Caco-2 (cell line): ENCODE results near the gene MTNR1B. TPM values are rescaled to one million over a fixed set of nuclear protein-coding genes. Genes with fewer than 3 reads are reported as not detected.

Experiments used
- BruUV-seq: library from RNA; stranded (reverse); fragments of 400-500 nt; replicated peaks from 2 replicates; lab custom pipeline; 2021; lab: Mats Ljungman, UMichigan
- CTCF ChIA-PET: fragments of 300-600 bp; sonication (Branson Sonifier 250); formaldehyde crosslinking; loops from one replicate; lab custom pipeline; 2022; ENCODE audit warnings: antibody characterized with exemption; lab: Charles Lee
- POLR2A ChIA-PET: fragments of 300-600 bp; sonication (Branson Sonifier 250); formaldehyde crosslinking; loops from one replicate; lab custom pipeline; 2022; ENCODE audit warnings: antibody characterized with exemption; lab: Charles Lee
- DNase-seq, 2 experiments: peaks; one replicate each; pipeline versions ENCODE4 v3.0.0 to v3.0.0-alpha.2; 2020 to 2022
- H3K27me3 ChIP-seq: replicated peaks from 2 replicates; pipeline ENCODE4 v1.6.0; 2011; ENCODE audit warnings: low read length; ENCODE audit not compliant: control insufficient read depth, insufficient read depth
- H3K36me3 ChIP-seq: 2 replicates; pipeline ENCODE4 v1.5.1; 2011; ENCODE audit warnings: low read length; ENCODE audit not compliant: control insufficient read depth, insufficient read depth
- H3K4me1 ChIP-seq: fragments of 250-450 bp; sonication (Bioruptor Pico); 2 replicates; pipeline ENCODE4 v1.5.1; 2020; ENCODE audit warnings: mild to moderate bottlenecking
- H3K4me3 ChIP-seq: 2 replicates; pipeline ENCODE4 v1.5.1; 2011; ENCODE audit warnings: low read depth, mild to moderate bottlenecking, control low read depth, low read length
- H3K9me3 ChIP-seq: fragments of 250-450 bp; sonication (Bioruptor Pico); 2 replicates; pipeline ENCODE4 v1.5.1; 2020; ENCODE audit warnings: mild to moderate bottlenecking, moderate library complexity
- H3K27ac Mint-ChIP-seq: one replicate; pipeline ENCODE4 v1.8.0; 2022; ENCODE audit warnings: mixed read lengths; ENCODE audit not compliant: unreplicated experiment
- H3K27me3 Mint-ChIP-seq: one replicate; pipeline ENCODE4 v1.8.0; 2022; ENCODE audit warnings: mixed read lengths; ENCODE audit not compliant: insufficient read depth, unreplicated experiment
- H3K36me3 Mint-ChIP-seq: one replicate; pipeline ENCODE4 v1.8.0; 2022; ENCODE audit warnings: mild to moderate bottlenecking, mixed read lengths; ENCODE audit not compliant: insufficient read depth, unreplicated experiment
- H3K4me1 Mint-ChIP-seq: one replicate; pipeline ENCODE4 v1.8.0; 2022; ENCODE audit warnings: low read depth, mixed read lengths; ENCODE audit not compliant: unreplicated experiment
- H3K4me3 Mint-ChIP-seq: one replicate; pipeline ENCODE4 v1.8.0; 2022; ENCODE audit warnings: mild to moderate bottlenecking, moderate library complexity, mixed read lengths; ENCODE audit not compliant: unreplicated experiment
- H3K9me3 Mint-ChIP-seq: one replicate; pipeline ENCODE4 v1.8.0; 2022; ENCODE audit warnings: mixed read lengths; ENCODE audit not compliant: unreplicated experiment
- CTCF ChIP-seq, 2 experiments: fragments of 200-600 bp in 1 of 2; IDR thresholded peaks; 1 replicate in 1 of 2; 2 replicates in 1 of 2; pipeline versions ENCODE4 v1.5.1 to v1.8.0; 2011 to 2022; ENCODE audit warnings: antibody characterized with exemption in 1 of 2, control low read depth in 1 of 2, inconsistent platforms in 1 of 2, low read depth in 1 of 2, low read length in 1 of 2, mild to moderate bottlenecking in 1 of 2, moderate library complexity in 1 of 2; ENCODE audit not compliant: insufficient read depth in 1 of 2, severe bottlenecking in 1 of 2, unreplicated experiment in 1 of 2
- intact Hi-C: fragments of 100-400 bp; cut with micrococcal nuclease; formaldehyde crosslinking; loops from one replicate; pipeline ENCODE4 v1.10.0; 2022; ENCODE audit not compliant: unreplicated experiment
- total RNA-seq: library from RNA; stranded (reverse); gene quantifications from 2 replicates; pipeline ENCODE4 v1.2.3, GENCODE V29; 2022

MTNR1B gene
- total RNA-seq, 1 experiment from 2014 or later = not detected

DNA sequence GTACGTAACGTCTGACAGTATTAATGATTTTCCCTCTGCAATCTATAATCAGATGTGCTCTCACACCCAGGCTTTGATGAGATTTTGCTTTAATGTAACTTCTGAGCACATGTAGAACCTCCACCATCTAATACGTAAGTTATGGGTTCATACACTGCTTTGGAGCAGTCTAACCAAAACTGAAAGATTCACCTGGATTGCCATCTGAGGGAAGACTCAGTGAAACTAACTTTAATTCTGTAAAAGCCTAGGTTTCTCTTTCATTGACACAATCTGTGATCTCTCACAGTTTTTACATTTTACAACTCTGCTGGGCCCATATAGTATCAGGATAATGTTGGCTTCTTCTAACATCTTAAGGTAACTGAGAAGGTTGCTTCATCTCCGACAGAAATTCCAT lies 30.1 kb upstream of the MTNR1B start:
- CTCF ChIA-PET = no interaction called here
- no peaks in the 10 kb centered on the region for H3K4me1 Mint-ChIP-seq
- BruUV-seq = no TSS peak

DNA sequence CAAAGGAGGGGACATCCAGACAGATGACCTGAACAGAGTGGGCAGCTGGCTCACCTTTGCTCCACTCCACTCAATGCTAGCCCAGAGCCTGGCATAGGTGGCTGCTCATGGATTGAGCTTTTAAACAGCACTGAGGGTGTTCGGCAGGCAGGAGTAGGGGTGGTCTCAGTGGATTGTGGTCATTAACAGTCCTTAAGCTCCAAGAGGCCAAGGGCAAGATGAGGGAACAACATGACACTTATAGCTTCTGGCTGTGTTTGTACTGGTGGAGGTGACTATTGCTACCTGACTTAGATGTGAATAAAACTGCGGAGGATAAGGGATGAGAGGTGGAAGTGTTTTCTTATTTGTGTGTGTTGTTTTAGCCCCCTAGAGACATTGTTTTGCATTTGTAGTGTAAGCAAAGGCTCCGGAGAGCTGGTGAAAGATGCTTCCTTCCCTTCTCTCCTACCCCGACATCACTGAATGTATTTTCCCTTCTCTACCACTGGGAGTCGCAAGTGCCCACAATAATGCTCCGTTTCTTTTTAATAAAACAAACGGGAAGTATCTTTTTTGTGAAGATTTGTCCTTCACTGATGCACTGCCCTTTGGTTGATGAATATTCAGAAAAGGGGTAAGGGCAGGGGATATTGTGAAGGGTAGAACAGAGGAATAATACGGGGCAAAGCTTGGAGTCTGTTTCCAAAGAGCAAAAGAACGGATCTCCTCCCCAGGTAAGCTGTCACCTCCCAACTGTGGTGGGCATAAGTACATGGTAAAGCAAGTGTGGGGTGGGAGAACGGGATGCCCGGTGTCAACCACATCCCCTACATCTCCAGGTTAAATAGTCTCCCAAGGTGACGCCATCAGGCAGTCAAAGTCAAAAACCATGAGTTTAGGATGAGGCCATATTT lies 27.5 kb upstream of the MTNR1B start:
- POLR2A ChIA-PET = no interaction called here
- peaks cover 45% of the 10 kb centered on the region for H3K9me3 Mint-ChIP-seq
- CTCF ChIA-PET = interaction anchor here (0.7 to 1.3 kb wide), 5 partner anchors 42 to 295 kb away, joined by 3 read pairs; no protein-coding TSS in a partner anchor
- intact Hi-C loops = loop anchor here (1.0 to 5.0 kb wide), 3 partner anchors 123 to 285 kb away; no protein-coding TSS in a partner anchor
- peak; percentile 44 to 72 for TF ChIP-seq CTCF (IDR thresholded peaks at IDR 0.05; ENCODE audit: insufficient read depth in 1 of 2, low read depth in 1 of 2, low read length in 1 of 2, severe bottlenecking in 1 of 2, unreplicated experiment in 1 of 2)
- no peaks in the 10 kb centered on the region for H3K36me3 Mint-ChIP-seq
- Histone ChIP-seq H3K4me1 (no peaks in the 10 kb centered on the region), H3K4me3 (no peak overlapping the region), H3K27me3 (no peaks in the 10 kb centered on the region), H3K36me3 (no peaks in the 10 kb centered on the region), H3K9me3 (peaks cover 6% of the 10 kb centered on the region)
- BruUV-seq = no TSS peak
- H3K4me1 Mint-ChIP-seq = no peaks in the 10 kb centered on the region
- H3K27ac Mint-ChIP-seq = no peak overlapping the region
- no peaks in the 10 kb centered on the region for H3K27me3 Mint-ChIP-seq
- DNase-seq = no peak
- H3K4me3 Mint-ChIP-seq = no peak overlapping the region

More for the DNA sequence above, 30.1 kb upstream of the MTNR1B start:
- H3K36me3 ChIP-seq = no peaks in the 10 kb centered on the region
- H3K4me3 Mint-ChIP-seq = no peak overlapping the region
- H3K4me3 ChIP-seq = no peak overlapping the region
- intact Hi-C loops = no loop called here
- DNase-seq = no peak
- no peak overlapping the region for H3K27ac Mint-ChIP-seq
- H3K9me3 ChIP-seq = no peaks in the 10 kb centered on the region; the same call in none of the 2 replicates
- H3K27me3 ChIP-seq = no peaks in the 10 kb centered on the region
- no peaks in the 10 kb centered on the region for H3K4me1 ChIP-seq
- TF ChIP-seq CTCF (IDR thresholded peaks at IDR 0.05; ENCODE audit: insufficient read depth in 1 of 2, low read depth in 1 of 2, low read length in 1 of 2, severe bottlenecking in 1 of 2, unreplicated experiment in 1 of 2) = no peak
- POLR2A ChIA-PET = no interaction called here
- peaks cover 22% of the 10 kb centered on the region for H3K9me3 Mint-ChIP-seq
- no peaks in the 10 kb centered on the region for H3K36me3 Mint-ChIP-seq
- H3K27me3 Mint-ChIP-seq = peaks cover 2% of the 10 kb centered on the region

- H3K4me1 ChIP-seq = no peaks in the 10 kb centered on the region
- no TSS peak for BruUV-seq
- intact Hi-C loops = no loop called here
- Mint-ChIP-seq H3K27ac (no peak overlapping the region), H3K36me3 (no peaks in the 10 kb centered on the region), H3K4me3 (no peak overlapping the region), H3K4me1 (peaks cover 8% of the 10 kb centered on the region), H3K9me3 (peaks cover 82% of the 10 kb centered on the region), H3K27me3 (no peaks in the 10 kb centered on the region)
- TF ChIP-seq CTCF (IDR thresholded peaks at IDR 0.05; ENCODE audit: insufficient read depth in 1 of 2, low read depth in 1 of 2, low read length in 1 of 2, severe bottlenecking in 1 of 2, unreplicated experiment in 1 of 2) = no peak
- DNase-seq = no peak
- H3K27me3 ChIP-seq = no peaks in the 10 kb centered on the region
- CTCF ChIA-PET = no interaction called here
- H3K9me3 ChIP-seq = peaks cover 13% of the 10 kb centered on the region
- POLR2A ChIA-PET = no interaction called here
- no peak overlapping the region for H3K4me3 ChIP-seq
- H3K36me3 ChIP-seq = no peaks in the 10 kb centered on the region
Observed at GRCh38 chr11:92946707-92947106, 22.7 kb upstream of the MTNR1B start.
